Measurements from ENCODE around the gene CCL1. TPM values are rescaled to one million over a fixed set of nuclear protein-coding genes. Genes with fewer than 3 reads are reported as not detected.

CCL1 gene
- total and polyA plus RNA-seq, 4 donors, result not detected

DNA sequence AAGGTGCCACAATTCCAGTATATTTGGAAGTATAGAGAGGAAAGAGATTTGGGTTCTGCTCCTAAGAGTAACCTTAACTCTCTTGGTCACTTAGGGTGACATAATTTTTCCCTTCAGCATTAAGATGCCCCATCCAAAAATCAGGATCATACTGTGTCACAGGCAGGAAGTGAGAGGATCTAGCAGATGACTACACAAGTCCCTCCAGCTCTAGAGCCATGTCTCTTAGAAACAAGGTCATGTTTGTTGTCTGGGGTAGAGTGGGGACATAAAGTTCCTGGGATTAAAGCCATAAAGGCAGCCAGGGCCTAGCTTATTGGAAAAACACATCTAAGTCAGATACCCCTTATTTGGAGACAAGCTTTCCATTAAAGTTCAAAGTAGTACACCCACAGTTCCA, 41.1 kb downstream of the CCL1 start:
- TF ChIP-seq RXRA (IDR thresholded peaks at IDR 0.05) (peak in 1 of 2 donors; percentile 18), NR2F2 (IDR thresholded peaks at IDR 0.05) (peak; percentile 78), YY1 (IDR thresholded peaks at IDR 0.05) (no peak), SP1 (IDR thresholded peaks at IDR 0.05) (peak; percentile 45)
- H3K4me3 ChIP-seq (ENCODE audit: low read depth in 1 of 3, low read length in 3 of 3), result no peak overlapping the region
- H3K9ac ChIP-seq (ENCODE audit: low read depth in 1 of 2, low read length in 2 of 2), result no peak overlapping the region
- DNase-seq (ENCODE audit: low spot score), result no peak
- H3K4me1 ChIP-seq (ENCODE audit: control insufficient read depth in 4 of 4, insufficient read depth in 4 of 4, low read length in 3 of 4), result no peaks in the 10 kb centered on the region
- no peaks in the 10 kb centered on the region for H3K36me3 ChIP-seq (ENCODE audit: control insufficient read depth in 4 of 4, insufficient read depth in 3 of 4, low read depth in 1 of 4, low read length in 3 of 4)
- no peak overlapping the region for H3K27ac ChIP-seq (ENCODE audit: low read depth in 1 of 2, low read length in 2 of 2)
- H3K9me3 ChIP-seq (ENCODE audit: control insufficient read depth in 4 of 4, low read length in 3 of 4), result no peaks in the 10 kb centered on the region
- no peaks in the 10 kb centered on the region for H3K27me3 ChIP-seq (ENCODE audit: control insufficient read depth in 4 of 4, insufficient read depth in 4 of 4, low read length in 3 of 4)

GRCh38 chr17:34319039-34319483, 44.0 kb downstream of the CCL1 start, which contains the start of gene CCL8:
Gene CCL8 (plus strand): TSS chr17:34319435. CDS start chr17:34319502, 67 bp downstream.
- WGBS, result 54% methylated on average over 2 of the region's 2 CpGs

DNA sequence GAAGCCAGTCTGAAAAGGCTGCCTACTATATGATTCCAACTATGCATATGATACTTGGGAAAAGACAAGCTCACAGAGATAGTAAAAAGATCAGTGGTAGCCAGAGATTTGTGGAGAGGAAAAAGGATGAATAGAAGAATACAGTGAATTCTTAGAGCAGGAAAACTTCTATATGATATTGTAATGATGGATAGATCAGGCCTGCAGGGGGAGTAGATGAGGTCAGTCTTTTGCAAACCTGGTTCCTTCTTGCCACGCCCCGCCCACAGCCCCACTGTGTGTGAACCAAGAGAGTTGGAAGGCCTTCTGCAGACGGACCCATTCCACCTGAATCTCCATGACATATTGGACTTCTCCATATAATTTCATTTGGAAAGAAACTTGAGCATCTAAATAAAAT, 44.6 kb downstream of the CCL1 start:
- H3K9me3 ChIP-seq (ENCODE audit: control insufficient read depth in 4 of 4, low read length in 3 of 4), result no peaks in the 10 kb centered on the region
- peaks cover 0 to 2% (median 0%) of the 10 kb centered on the region in 4 donors for H3K27me3 ChIP-seq (ENCODE audit: control insufficient read depth in 4 of 4, insufficient read depth in 4 of 4, low read length in 3 of 4)
- 65% methylated on average over 3 of the region's 3 CpGs for WGBS
- no peak overlapping the region for H3K4me3 ChIP-seq (ENCODE audit: low read depth in 1 of 3, low read length in 3 of 3)
- H3K36me3 ChIP-seq (ENCODE audit: control insufficient read depth in 4 of 4, insufficient read depth in 3 of 4, low read depth in 1 of 4, low read length in 3 of 4), result no peaks in the 10 kb centered on the region
- H3K4me1 ChIP-seq (ENCODE audit: control insufficient read depth in 4 of 4, insufficient read depth in 4 of 4, low read length in 3 of 4), result no peaks in the 10 kb centered on the region
- no peak overlapping the region for H3K27ac ChIP-seq (ENCODE audit: low read depth in 1 of 2, low read length in 2 of 2)
- DNase-seq (ENCODE audit: low spot score), result no peak
- H3K9ac ChIP-seq (ENCODE audit: low read depth in 1 of 2, low read length in 2 of 2), result no peak overlapping the region
- no peak for TF ChIP-seq REST (IDR thresholded peaks at IDR 0.05)
- no peak for TF ChIP-seq SP1 (IDR thresholded peaks at IDR 0.05)
- no peak for TF ChIP-seq FOXA1 (IDR thresholded peaks at IDR 0.05)
- TF ChIP-seq RAD21 (IDR thresholded peaks at IDR 0.05), result no peak
- TF ChIP-seq HNF4A (conservative IDR thresholded peaks at IDR 0.05), result no peak
- no peak for TF ChIP-seq FOXA2 (IDR thresholded peaks at IDR 0.05)
- TF ChIP-seq CTCF (IDR thresholded peaks at IDR 0.05; ENCODE audit: low read depth, low read length, missing input control), result no peak
- TF ChIP-seq, protein P1, sequence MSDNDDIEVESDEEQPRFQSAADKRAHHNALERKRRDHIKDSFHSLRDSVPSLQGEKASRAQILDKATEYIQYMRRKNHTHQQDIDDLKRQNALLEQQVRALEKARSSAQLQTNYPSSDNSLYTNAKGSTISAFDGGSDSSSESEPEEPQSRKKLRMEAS (IDR thresholded peaks at IDR 0.05), result no peak
- TF ChIP-seq HNF4G (IDR thresholded peaks at IDR 0.05), result no peak
- TF ChIP-seq ATF3 (IDR thresholded peaks at IDR 0.05), result no peak
- TF ChIP-seq NR2F2 (IDR thresholded peaks at IDR 0.05), result no peak

More at GRCh38 chr17:34319039-34319483, 44.0 kb downstream of the CCL1 start, which contains the start of gene CCL8:
- Histone ChIP-seq H3K27me3 (ENCODE audit: control insufficient read depth in 4 of 4, insufficient read depth in 4 of 4, low read length in 3 of 4) (peaks cover 0 to 2% (median 0%) of the 10 kb centered on the region in 4 donors), H3K4me1 (ENCODE audit: control insufficient read depth in 4 of 4, insufficient read depth in 4 of 4, low read length in 3 of 4) (no peaks in the 10 kb centered on the region), H3K4me3 (ENCODE audit: low read depth in 1 of 3, low read length in 3 of 3) (no peak within 1 kb of the TSS), H3K9ac (ENCODE audit: low read depth in 1 of 2, low read length in 2 of 2) (no peak within 1 kb of the TSS), H3K36me3 (ENCODE audit: control insufficient read depth in 4 of 4, insufficient read depth in 3 of 4, low read depth in 1 of 4, low read length in 3 of 4) (no peaks in the 10 kb centered on the region), H3K27ac (ENCODE audit: low read depth in 1 of 2, low read length in 2 of 2) (no peak within 1 kb of the TSS), H3K9me3 (ENCODE audit: control insufficient read depth in 4 of 4, low read length in 3 of 4) (no peaks in the 10 kb centered on the region)
- TF ChIP-seq EGR1 (IDR thresholded peaks at IDR 0.05; ENCODE audit: low read depth in 2 of 2), result no peak
- TF ChIP-seq GABPA (IDR thresholded peaks at IDR 0.05 in 1 of 2, conservative IDR thresholded peaks at IDR 0.05 in 1 of 2), result no peak
- TF ChIP-seq TAF1 (conservative IDR thresholded peaks at IDR 0.05), result no peak
- TF ChIP-seq, protein P1 (IDR thresholded peaks at IDR 0.05), result no peak
- TF ChIP-seq HNF4G (IDR thresholded peaks at IDR 0.05), result no peak
- TF ChIP-seq RXRA (IDR thresholded peaks at IDR 0.05), result no peak
- TF ChIP-seq ZBTB33 (IDR thresholded peaks at IDR 0.05), result no peak
- TF ChIP-seq YY1 (IDR thresholded peaks at IDR 0.05), result no peak
- TF ChIP-seq JUND (IDR thresholded peaks at IDR 0.05), result no peak
- TF ChIP-seq SP1 (IDR thresholded peaks at IDR 0.05), result no peak
- no peak for TF ChIP-seq NR2F2 (IDR thresholded peaks at IDR 0.05)
- no peak for TF ChIP-seq RAD21 (IDR thresholded peaks at IDR 0.05)
- no peak for DNase-seq (ENCODE audit: low spot score)
